H9 (cell line): Measurements from ENCODE around the gene CGB8. TPM values are rescaled to one million over a fixed set of nuclear protein-coding genes. Genes with fewer than 3 reads are reported as not detected.

ENCODE experiments used
- DNase-seq: peaks from one replicate; pipeline ENCODE4 v3.0.0-alpha.2; 2017
- H2AFZ ChIP-seq: one replicate; pipeline ENCODE4 v1.6.1; 2013; ENCODE audit warnings: mild to moderate bottlenecking, low read length, control low read depth, moderate library complexity
- H2AK5ac ChIP-seq: 2 replicates; pipeline ENCODE4 v1.6.1; 2013; ENCODE audit warnings: low read length, control low read depth, mixed read lengths; ENCODE audit not compliant: insufficient read length
- H2BK120ac ChIP-seq: one replicate; pipeline ENCODE4 v1.6.1; 2013; ENCODE audit warnings: low read depth, mild to moderate bottlenecking, low read length, control low read depth, inconsistent platforms; ENCODE audit not compliant: poor library complexity, severe bottlenecking
- H2BK12ac ChIP-seq: 2 replicates; pipeline ENCODE4 v1.6.1; 2013; ENCODE audit warnings: low read length, control low read depth, mixed read lengths, low read depth; ENCODE audit not compliant: insufficient read length
- H2BK15ac ChIP-seq: 2 replicates; pipeline ENCODE4 v1.6.1; 2013; ENCODE audit warnings: low read depth, low read length, control low read depth
- H2BK20ac ChIP-seq: one replicate; pipeline ENCODE4 v1.6.1; 2013; ENCODE audit warnings: low read depth, mild to moderate bottlenecking, low read length, control low read depth, inconsistent platforms; ENCODE audit not compliant: poor library complexity, severe bottlenecking
- H2BK5ac ChIP-seq: 2 replicates; pipeline ENCODE4 v1.6.1; 2013; ENCODE audit warnings: low read length, control low read depth, mixed read lengths; ENCODE audit not compliant: insufficient read length
- H3K14ac ChIP-seq: 2 replicates; pipeline ENCODE4 v1.6.1; 2013; ENCODE audit warnings: low read length, control low read depth; ENCODE audit not compliant: insufficient read depth
- H3K18ac ChIP-seq: 2 replicates; pipeline ENCODE4 v1.6.1; 2013; ENCODE audit warnings: low read depth, mild to moderate bottlenecking, mixed read lengths, low read length, control low read depth; ENCODE audit not compliant: insufficient read length
- H3K23ac ChIP-seq: 2 replicates; pipeline ENCODE4 v1.6.1; 2013; ENCODE audit warnings: low read length, control low read depth, mixed read lengths, low read depth; ENCODE audit not compliant: insufficient read length
- H3K23me2 ChIP-seq: 2 replicates; pipeline ENCODE4 v1.6.1; 2013; ENCODE audit warnings: low read depth, mild to moderate bottlenecking, mixed read lengths, low read length, control low read depth; ENCODE audit not compliant: insufficient read length, poor library complexity, severe bottlenecking
- H3K27ac ChIP-seq: 2 replicates; pipeline ENCODE4 v1.5.1; 2013; ENCODE audit warnings: low read length, control low read depth, mixed read lengths, low read depth; ENCODE audit not compliant: insufficient read length
- H3K27me3 ChIP-seq: 2 replicates; pipeline ENCODE4 v1.6.1; 2013; ENCODE audit warnings: low read length, control low read depth, inconsistent platforms; ENCODE audit not compliant: insufficient read depth
- H3K4ac ChIP-seq: 2 replicates; pipeline ENCODE4 v1.6.1; 2013; ENCODE audit warnings: low read depth, mild to moderate bottlenecking, control low read depth, inconsistent platforms, low read length, moderate library complexity
- H3K4me1 ChIP-seq: 2 replicates; pipeline ENCODE4 v1.6.1; 2013; ENCODE audit warnings: low read length, control low read depth, inconsistent platforms; ENCODE audit not compliant: insufficient read depth
- H3K4me2 ChIP-seq: 2 replicates; pipeline ENCODE4 v1.6.1; 2013; ENCODE audit warnings: low read length, control low read depth, mixed read lengths; ENCODE audit not compliant: insufficient read length, insufficient read depth
- H3K56ac ChIP-seq: 2 replicates; pipeline ENCODE4 v1.6.1; 2013; ENCODE audit warnings: low read depth, mild to moderate bottlenecking, mixed read lengths, low read length, control low read depth; ENCODE audit not compliant: insufficient read length
- H3K79me1 ChIP-seq: 2 replicates; pipeline ENCODE4 v1.6.1; 2013; ENCODE audit warnings: low read depth, mild to moderate bottlenecking, moderate library complexity, low read length, control low read depth, inconsistent platforms; ENCODE audit not compliant: insufficient read depth, poor library complexity, severe bottlenecking
- H3K79me2 ChIP-seq: 2 replicates; pipeline ENCODE4 v1.6.1; 2013; ENCODE audit warnings: low read length, control low read depth, inconsistent platforms; ENCODE audit not compliant: insufficient read depth
- H3K9ac ChIP-seq: 2 replicates; pipeline ENCODE4 v1.6.1; 2013; ENCODE audit warnings: low read length, control low read depth, mixed read lengths; ENCODE audit not compliant: insufficient read length; ENCODE audit errors: extremely low read depth
- H3K9me3 ChIP-seq: one replicate; pipeline ENCODE4 v1.6.1; 2013; ENCODE audit warnings: low read depth, low read length, inconsistent platforms; ENCODE audit not compliant: control insufficient read depth
- H3T11ph ChIP-seq: one replicate; pipeline ENCODE4 v1.6.1; 2013; ENCODE audit warnings: mild to moderate bottlenecking, low read length, control low read depth, inconsistent platforms
- H4K20me1 ChIP-seq: one replicate; pipeline ENCODE4 v1.6.1; 2013; ENCODE audit not compliant: control insufficient read depth, insufficient read length, insufficient read depth
- H4K5ac ChIP-seq: 2 replicates; pipeline ENCODE4 v1.6.1; 2013; ENCODE audit warnings: low read depth, mild to moderate bottlenecking, mixed read lengths, low read length, control low read depth; ENCODE audit not compliant: insufficient read length
- H4K8ac ChIP-seq: replicated peaks from 2 replicates; pipeline ENCODE4 v1.6.1; 2013; ENCODE audit warnings: low read length, control low read depth, mixed read lengths, low read depth; ENCODE audit not compliant: insufficient read length
- H4K91ac ChIP-seq: 2 replicates; pipeline ENCODE4 v1.6.1; 2013; ENCODE audit warnings: low read depth, mild to moderate bottlenecking, moderate library complexity, mixed read lengths, low read length, control low read depth; ENCODE audit not compliant: insufficient read length
- H3K27ac Mint-ChIP-seq, 3 experiments: 2 replicates in 2 of 3; 3 replicates in 1 of 3; pipeline ENCODE4 v1.8.0; 2020 to 2021; ENCODE audit warnings: mixed read lengths in 3 of 3, mild to moderate bottlenecking in 1 of 3, moderate library complexity in 1 of 3
- H3K27me3 Mint-ChIP-seq: 2 replicates; pipeline ENCODE4 v1.8.0; 2021; ENCODE audit warnings: low read depth, mild to moderate bottlenecking, moderate library complexity, mixed read lengths
- H3K36me3 Mint-ChIP-seq, 3 experiments: 2 replicates in 2 of 3; 3 replicates in 1 of 3; pipeline ENCODE4 v1.8.0; 2020 to 2021; ENCODE audit warnings: low read depth in 3 of 3, mixed read lengths in 3 of 3; ENCODE audit not compliant: insufficient read depth in 1 of 3
- H3K4me1 Mint-ChIP-seq, 2 experiments: 2 replicates each; pipeline ENCODE4 v1.8.0; 2020; ENCODE audit warnings: mixed read lengths in 2 of 2
- H3K4me3 Mint-ChIP-seq, 2 experiments: 2 replicates in 1 of 2; 3 replicates in 1 of 2; pipeline ENCODE4 v1.8.0; 2020 to 2021; ENCODE audit warnings: mild to moderate bottlenecking in 2 of 2, mixed read lengths in 2 of 2, moderate library complexity in 1 of 2
- H3K9me3 Mint-ChIP-seq, 2 experiments: 2 replicates in 1 of 2; 3 replicates in 1 of 2; pipeline ENCODE4 v1.8.0; 2020; ENCODE audit warnings: mild to moderate bottlenecking in 2 of 2, mixed read lengths in 2 of 2, moderate library complexity in 1 of 2
- WGBS: extraction: QIAGEN DNeasy Blood & Tissue Kit; methylation state at CpG from one replicate; pipeline ENCODE4 v1.1.7; 2013; ENCODE audit warnings: missing lambda C conversion rate, low lambda C conversion rate, mixed read lengths; ENCODE audit not compliant: insufficient read length; ENCODE audit errors: extremely low coverage; 5-methylcytosine and 5-hydroxymethylcytosine counted together
- total RNA-seq: library from RNA; stranded (reverse); gene quantifications from 2 replicates; pipeline ENCODE4 v1.2.1, GENCODE V29; 2021
- TF ChIP-seq, protein P1 (sequence below): fragments of 200-600 bp; sonication (generic); conservative IDR thresholded peaks from 3 replicates; pipeline ENCODE4 v1.8.0; 2021; ENCODE audit warnings: antibody characterized with exemption, mild to moderate bottlenecking

The CGB8 gene
- total RNA-seq, 1 experiment from 2014 or later = not detected

- H3K23me2 ChIP-seq = no peaks in the 10 kb centered on the region
- no peaks in the 10 kb centered on the region for H3K9me3 ChIP-seq
- no peaks in the 10 kb centered on the region for H4K20me1 ChIP-seq
- Mint-ChIP-seq H3K36me3 (peaks cover 8 to 30% (median 18%) of the 10 kb centered on the region in 3 experiments; a peak in 6 of 7 replicates), H3K9me3 (no peaks in the 10 kb centered on the region), H3K4me3 (peak overlapping the region in 1 of 2 experiments; percentile 54; a peak in 2 of 5 replicates), H3K27me3 (no peaks in the 10 kb centered on the region), H3K4me1 (peaks cover 17 to 20% of the 10 kb centered on the region in 2 experiments), H3K27ac (peak overlapping the region; percentile 78 to 94 (median 94); a peak in 5 of 7 replicates)
- H2BK15ac ChIP-seq = no peak overlapping the region
- H3K79me2 ChIP-seq = peaks cover 5% of the 10 kb centered on the region; the same call in 1 of the 2 replicates
- peak; percentile 90 for DNase-seq
- H3K27me3 ChIP-seq = no peaks in the 10 kb centered on the region
- TF ChIP-seq, protein P1, sequence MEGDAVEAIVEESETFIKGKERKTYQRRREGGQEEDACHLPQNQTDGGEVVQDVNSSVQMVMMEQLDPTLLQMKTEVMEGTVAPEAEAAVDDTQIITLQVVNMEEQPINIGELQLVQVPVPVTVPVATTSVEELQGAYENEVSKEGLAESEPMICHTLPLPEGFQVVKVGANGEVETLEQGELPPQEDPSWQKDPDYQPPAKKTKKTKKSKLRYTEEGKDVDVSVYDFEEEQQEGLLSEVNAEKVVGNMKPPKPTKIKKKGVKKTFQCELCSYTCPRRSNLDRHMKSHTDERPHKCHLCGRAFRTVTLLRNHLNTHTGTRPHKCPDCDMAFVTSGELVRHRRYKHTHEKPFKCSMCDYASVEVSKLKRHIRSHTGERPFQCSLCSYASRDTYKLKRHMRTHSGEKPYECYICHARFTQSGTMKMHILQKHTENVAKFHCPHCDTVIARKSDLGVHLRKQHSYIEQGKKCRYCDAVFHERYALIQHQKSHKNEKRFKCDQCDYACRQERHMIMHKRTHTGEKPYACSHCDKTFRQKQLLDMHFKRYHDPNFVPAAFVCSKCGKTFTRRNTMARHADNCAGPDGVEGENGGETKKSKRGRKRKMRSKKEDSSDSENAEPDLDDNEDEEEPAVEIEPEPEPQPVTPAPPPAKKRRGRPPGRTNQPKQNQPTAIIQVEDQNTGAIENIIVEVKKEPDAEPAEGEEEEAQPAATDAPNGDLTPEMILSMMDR = peak; percentile 92
- H4K5ac ChIP-seq = no peak overlapping the region
- H3K79me1 ChIP-seq = no peaks in the 10 kb centered on the region
- H2BK5ac ChIP-seq = no peak overlapping the region
- no peak overlapping the region for H3K23ac ChIP-seq
- no peak overlapping the region for H3K18ac ChIP-seq
- no peak overlapping the region for H2AK5ac ChIP-seq
- no peak overlapping the region for H3K14ac ChIP-seq
- no peak overlapping the region for H2BK12ac ChIP-seq
- H3T11ph ChIP-seq = no peak overlapping the region
- no peak overlapping the region for H3K4me2 ChIP-seq
- H3K4ac ChIP-seq = no peak overlapping the region
- H3K56ac ChIP-seq = no peak overlapping the region
- no peak overlapping the region for H2AFZ ChIP-seq
- no peak overlapping the region for H3K27ac ChIP-seq
- H3K4me1 ChIP-seq = no peaks in the 10 kb centered on the region
- H4K8ac ChIP-seq = no peak overlapping the region
- no peak overlapping the region for H2BK120ac ChIP-seq
- no peak overlapping the region for H4K91ac ChIP-seq
- no CpG with 5 or more reads among the region's 16 CpGs for WGBS
- H3K9ac ChIP-seq = no peak overlapping the region
- H2BK20ac ChIP-seq = no peak overlapping the region
Measured at GRCh38 chr19:48999481-49000325, 49.2 kb downstream of the CGB8 start.
